Heart right ventricle (tissue), 16 donors: ENCODE results near the gene TBX15. TPM values are rescaled to one million over a fixed set of nuclear protein-coding genes. Genes with fewer than 3 reads are reported as not detected.

Experiments
- ATAC-seq, 8 donors: fragments of 200-7000 bp; cut with Tn5 transposase; one replicate each; pipeline ENCODE4 v1.9.1; 2020; ENCODE audit warnings: mild to moderate bottlenecking in 8 of 8, moderate library complexity in 8 of 8, moderate number of reproducible peaks in 1 of 8
- DNase-seq, 2 donors: peaks; one replicate each; pipeline ENCODE4 v3.0.0-alpha.2; 2020
- H3K27ac ChIP-seq, 10 donors: fragments of 200-600 bp; sonication (generic) in 2 of 10; one replicate each; pipeline versions ENCODE4 v1.5.0 to v1.8.0; 2020 to 2022; ENCODE audit warnings: mild to moderate bottlenecking in 3 of 10
- H3K27me3 ChIP-seq, 7 donors: fragments of 200-600 bp; one replicate each; pipeline ENCODE4 v1.8.0; 2021 to 2022; ENCODE audit warnings: mild to moderate bottlenecking in 2 of 7
- H3K36me3 ChIP-seq, 9 donors: fragments of 200-600 bp; sonication (generic) in 1 of 9; one replicate each; pipeline versions ENCODE4 v1.5.0 to v1.8.0; 2020 to 2022; ENCODE audit warnings: mild to moderate bottlenecking in 2 of 9
- H3K4me1 ChIP-seq, 9 donors: fragments of 200-600 bp; sonication (generic) in 1 of 9; one replicate each; pipeline versions ENCODE4 v1.5.0 to v1.8.0; 2020 to 2022; ENCODE audit warnings: mild to moderate bottlenecking in 4 of 9
- H3K4me3 ChIP-seq, 10 donors: fragments of 200-600 bp; sonication (generic) in 2 of 10; one replicate each; pipeline versions ENCODE4 v1.5.0 to v1.8.0; 2020 to 2022; ENCODE audit warnings: mild to moderate bottlenecking in 7 of 10, moderate library complexity in 2 of 10
- H3K9me3 ChIP-seq, 11 donors: fragments of 200-600 bp in 10 of 11; sonication (generic) in 2 of 11; one replicate each; pipeline versions ENCODE4 v1.5.0 to v1.8.0; 2013 to 2022; ENCODE audit warnings: mild to moderate bottlenecking in 2 of 11, control low read depth in 1 of 11, moderate library complexity in 1 of 11
- CTCF ChIP-seq, 9 donors: fragments of 200-600 bp; sonication (generic) in 2 of 9; IDR thresholded peaks; one replicate each; pipeline versions ENCODE4 v1.5.0 to v1.8.0; 2021 to 2022; ENCODE audit warnings: antibody characterized with exemption in 9 of 9, mild to moderate bottlenecking in 5 of 9, moderate library complexity in 1 of 9
- WGBS, 2 donors: extraction: QIAGEN DNeasy Blood & Tissue Kit; methylation state at CpG; one replicate each; pipeline ENCODE4 v1.1.7; 2013; ENCODE audit warnings: inconsistent platforms in 1 of 2; 5-methylcytosine and 5-hydroxymethylcytosine counted together
- intact Hi-C, 10 donors: fragments of 100-400 bp; cut with DNase I; formaldehyde crosslinking; loops; one replicate each; pipeline versions ENCODE4 v1.11.1 to v1.14.2; 2022
- polyA plus RNA-seq, 2 donors: library from polyadenylated mRNA; stranded (reverse); fragments of 200-250 nt; gene quantifications; one replicate each; pipeline ENCODE4 v1.2.3, GENCODE V29; 2013
- total RNA-seq, 10 donors: library from RNA; stranded (reverse); fragmentation: NEBNext Ultra II Directional in 3 of 10; extraction: Animal tissue kit (Norgen Biotek cat#: 25700) in 3 of 10; gene quantifications; one replicate each; pipeline versions ENCODE4 v1.2.1 to v1.2.4, GENCODE V29; 2021 to 2023
- donor health status: Arrhythmogenic right ventricular cardiomyopathy.
- donor health status: ischemic (EF 13 %, LVEDD 7.1; RV severe dilation, severe dysfunction).
- donor health status: healthy with polysubstance abuse.
- donor health status: DM: no; HTN: yes; CAD: no.
- donor health status: DM: no; HTN: no; CAD: no.
- donor health status: ischemic (EF 25% LVEDD 6.9; RV normal size, moderate dysfunction).
- donor health status: ischemic (EF 25% LVEDD 5.7; RV mildly dilated, moderate dysfunction).
- donor health status: healthy.
- donor health status: DM: yes; HTN: yes; CAD: no.
- donor health status: Ischemic cardiomyopathy.
- donor health status: ischemic (EF 35%, LVEDD 5.7; RV mildly dilated, moderate dysfunction).
- donor health status: nonischemic (EF 11% LVEDD 7.7; RV severe dilation, severe dysfunction).
- donor health status: DM: yes; HTN: yes; CAD: no.
- donor health status: PGD.
- donor health status: ischemic (EF 29% LVEDD 5.4; RV normal size, mild dysfunction).
- donor health status: nonischemic (EF 23%, LVEDD 6.1; RV moderate dilation, normal function).

Gene TBX15
- total and polyA plus RNA-seq, 12 donors: 0.18 to 1.1 (median 0.47) TPM

- no peak overlapping the region for H3K27ac ChIP-seq
- H3K4me3 ChIP-seq: no peak overlapping the region
- H3K4me1 ChIP-seq: peaks cover 0 to 7% (median 0%) of the 10 kb centered on the region in 9 donors
- no peak for DNase-seq
- intact Hi-C loops: no loop called here
- ATAC-seq: no peak
- no peak for TF ChIP-seq CTCF (IDR thresholded peaks at IDR 0.05)
- no peaks in the 10 kb centered on the region for H3K9me3 ChIP-seq
- WGBS, 2 donors: 49 to 65% methylated on average over 4 of the region's 4 CpGs
- peaks cover 0 to 4% (median 0%) of the 10 kb centered on the region in 7 donors for H3K27me3 ChIP-seq
- no peaks in the 10 kb centered on the region for H3K36me3 ChIP-seq
Observed at GRCh38 chr1:118944546-118944945, 43.6 kb downstream of the TBX15 start.

GRCh38 chr1:118944133-118944532 lies 44.0 kb downstream of the TBX15 start:
- Histone ChIP-seq H3K9me3 (no peaks in the 10 kb centered on the region), H3K27me3 (peaks cover 0 to 4% (median 0%) of the 10 kb centered on the region in 7 donors), H3K4me1 (peaks cover 0 to 7% (median 0%) of the 10 kb centered on the region in 9 donors), H3K27ac (no peak overlapping the region), H3K36me3 (no peaks in the 10 kb centered on the region), H3K4me3 (no peak overlapping the region)
- ATAC-seq (no peak), DNase-seq (no peak)
- intact Hi-C loops: no loop called here
- no peak for TF ChIP-seq CTCF (IDR thresholded peaks at IDR 0.05)
- WGBS, 2 donors: 84 to 91% methylated on average over 2 of the region's 2 CpGs

GRCh38 chr1:118940957-118941356 lies 47.2 kb downstream of the TBX15 start:
- 61 to 68% methylated on average over 3 of the region's 3 CpGs for WGBS, 2 donors
- Histone ChIP-seq H3K27ac (no peak overlapping the region), H3K4me1 (no peaks in the 10 kb centered on the region), H3K9me3 (no peaks in the 10 kb centered on the region), H3K36me3 (no peaks in the 10 kb centered on the region), H3K27me3 (peaks cover 0 to 6% (median 0%) of the 10 kb centered on the region in 7 donors), H3K4me3 (no peak overlapping the region)
- no peak for TF ChIP-seq CTCF (IDR thresholded peaks at IDR 0.05)
- ATAC-seq (no peak), DNase-seq (no peak)
- intact Hi-C loops: no loop called here

GRCh38 chr1:118937413-118938072 lies 50.6 kb downstream of the TBX15 start:
- intact Hi-C loops: no loop called here

More at GRCh38 chr1:118937413-118938072, 50.6 kb downstream of the TBX15 start:
- H3K4me3 ChIP-seq: no peak overlapping the region
- WGBS, 2 donors: 64 to 68% methylated on average over 4 of the region's 4 CpGs
- no peak for ATAC-seq
- no peaks in the 10 kb centered on the region for H3K9me3 ChIP-seq
- H3K27me3 ChIP-seq: peaks cover 0 to 13% (median 0%) of the 10 kb centered on the region in 7 donors
- H3K27ac ChIP-seq: no peak overlapping the region
- no peaks in the 10 kb centered on the region for H3K36me3 ChIP-seq
- no peak for TF ChIP-seq CTCF (IDR thresholded peaks at IDR 0.05)
- no peaks in the 10 kb centered on the region for H3K4me1 ChIP-seq
- DNase-seq: no peak
